IPS-18c (cell line): Measurements from ENCODE around the gene ETV5.
"Not testable (repeated sequence)": the region's sequence is repeated elsewhere in the genome, so short reads cannot be mapped to it uniquely, and the experiment has no call there.

Source experiments
- H3K4me3 ChIP-seq: 2 replicates; pipeline ENCODE4 v1.7.0; 2013; ENCODE audit warnings: low read depth, mild to moderate bottlenecking, low read length, moderate library complexity; ENCODE audit not compliant: insufficient read depth
- H3K9me3 ChIP-seq: one replicate; pipeline ENCODE4 v1.6.1; 2013; ENCODE audit warnings: mild to moderate bottlenecking, low read length, moderate library complexity; ENCODE audit not compliant: control insufficient read depth, insufficient read depth

The ETV5 gene

GRCh38 chr3:186024210-186024609 lies 84.7 kb downstream of the ETV5 start:
- H3K4me3 ChIP-seq, result no peak overlapping the region
- H3K9me3 ChIP-seq, result no peaks in the 10 kb centered on the region

GRCh38 chr3:186022931-186023330 lies 86.0 kb downstream of the ETV5 start:
- H3K4me3 ChIP-seq, result no peak overlapping the region
- no peaks in the 10 kb centered on the region for H3K9me3 ChIP-seq

GRCh38 chr3:186021673-186022362 lies 87.1 kb downstream of the ETV5 start:
- no peaks in the 10 kb centered on the region for H3K9me3 ChIP-seq
- no peak overlapping the region for H3K4me3 ChIP-seq

- H3K9me3 ChIP-seq, H3K4me3 ChIP-seq: not testable (repeated sequence)
These were observed 87.6 kb downstream of the ETV5 start for GRCh38 chr3:186021250-186021649.

GRCh38 chr3:186019288-186019687 lies 89.6 kb downstream of the ETV5 start:
- H3K4me3 ChIP-seq, H3K9me3 ChIP-seq: not testable (repeated sequence)

GRCh38 chr3:186014866-186015265 lies 94.0 kb downstream of the ETV5 start:
- H3K4me3 ChIP-seq, result no peak overlapping the region
- H3K9me3 ChIP-seq, result no peaks in the 10 kb centered on the region

GRCh38 chr3:186013312-186013711 lies 95.6 kb downstream of the ETV5 start:
- Histone ChIP-seq H3K4me3 (no peak overlapping the region), H3K9me3 (no peaks in the 10 kb centered on the region)

- Histone ChIP-seq H3K9me3 (no peaks in the 10 kb centered on the region), H3K4me3 (no peak overlapping the region)
These were observed 96.8 kb downstream of the ETV5 start for GRCh38 chr3:186012137-186012536.

- no peaks in the 10 kb centered on the region for H3K9me3 ChIP-seq
- no peak overlapping the region for H3K4me3 ChIP-seq
These were observed 104.2 kb downstream of the ETV5 start for GRCh38 chr3:186004671-186005070.

GRCh38 chr3:186004209-186004608 lies 104.7 kb downstream of the ETV5 start:
- H3K9me3 ChIP-seq, result no peaks in the 10 kb centered on the region

GRCh38 chr3:186003610-186004009 lies 105.3 kb downstream of the ETV5 start:
- no peak overlapping the region for H3K4me3 ChIP-seq
- no peaks in the 10 kb centered on the region for H3K9me3 ChIP-seq

More at GRCh38 chr3:186004209-186004608, 104.7 kb downstream of the ETV5 start:
- H3K4me3 ChIP-seq, result no peak overlapping the region

- Histone ChIP-seq H3K4me3 (no peak overlapping the region), H3K9me3 (no peaks in the 10 kb centered on the region)
These were observed 105.9 kb downstream of the ETV5 start for GRCh38 chr3:186002884-186003472.

- Histone ChIP-seq H3K4me3 (no peak overlapping the region), H3K9me3 (no peaks in the 10 kb centered on the region)
These were observed 107.0 kb downstream of the ETV5 start for GRCh38 chr3:186001842-186002241.

GRCh38 chr3:185999221-185999620 lies 109.7 kb downstream of the ETV5 start:
- Histone ChIP-seq H3K9me3 (no peaks in the 10 kb centered on the region), H3K4me3 (no peak overlapping the region)

GRCh38 chr3:185998136-185998535 lies 110.8 kb downstream of the ETV5 start:
- H3K4me3 ChIP-seq, result no peak overlapping the region
- no peaks in the 10 kb centered on the region for H3K9me3 ChIP-seq

- H3K9me3 ChIP-seq, result no peaks in the 10 kb centered on the region
- H3K4me3 ChIP-seq, result no peak overlapping the region
These were observed 111.8 kb downstream of the ETV5 start for GRCh38 chr3:185997130-185997529.
